Right lobe of liver (tissue), 4 donors: ENCODE results near the gene AFG1L.

Experiments
- POLR2A ChIP-seq: fragments of 450-650 bp; IDR thresholded peaks from one replicate; pipeline ENCODE4 v1.6.1; 2017; ENCODE audit warnings: antibody characterized with exemption, mild to moderate bottlenecking
- TF ChIP-seq, protein P1 (sequence below), 4 donors: fragments of 200-600 bp in 3 of 4; fragments of 450-650 bp in 1 of 4; IDR thresholded peaks; one replicate each; pipeline versions ENCODE4 v1.5.1 to v1.8.0; 2016 to 2022; ENCODE audit warnings: antibody characterized with exemption in 4 of 4, mild to moderate bottlenecking in 2 of 4
- donor health status: DM: no; HTN: no; CAD: no.
- donor health status: DM: no; HTN: no; CAD: no.
- donor health status: DM: no; HTN: yes; CAD: no.

DNA sequence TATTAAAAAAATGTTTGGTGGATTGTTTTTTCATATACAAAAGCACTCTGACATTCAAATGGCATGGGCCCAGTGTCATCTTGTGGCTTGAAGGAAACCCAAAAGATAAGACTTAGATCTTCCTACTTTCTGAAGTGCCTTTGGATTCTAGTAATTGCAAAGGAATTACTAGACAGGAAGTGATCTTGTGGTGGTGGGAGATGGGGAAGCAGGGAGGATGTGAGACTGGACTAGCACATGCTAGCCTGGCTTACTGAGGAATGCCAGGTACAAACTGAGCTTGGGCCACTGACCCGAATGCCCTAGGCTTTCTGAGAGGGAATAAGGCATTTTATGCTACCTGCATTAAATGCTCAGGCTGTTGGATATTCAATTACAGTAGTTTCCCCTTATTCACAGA is 59.0 kb downstream of the AFG1L start:
- TF ChIP-seq, protein P1, sequence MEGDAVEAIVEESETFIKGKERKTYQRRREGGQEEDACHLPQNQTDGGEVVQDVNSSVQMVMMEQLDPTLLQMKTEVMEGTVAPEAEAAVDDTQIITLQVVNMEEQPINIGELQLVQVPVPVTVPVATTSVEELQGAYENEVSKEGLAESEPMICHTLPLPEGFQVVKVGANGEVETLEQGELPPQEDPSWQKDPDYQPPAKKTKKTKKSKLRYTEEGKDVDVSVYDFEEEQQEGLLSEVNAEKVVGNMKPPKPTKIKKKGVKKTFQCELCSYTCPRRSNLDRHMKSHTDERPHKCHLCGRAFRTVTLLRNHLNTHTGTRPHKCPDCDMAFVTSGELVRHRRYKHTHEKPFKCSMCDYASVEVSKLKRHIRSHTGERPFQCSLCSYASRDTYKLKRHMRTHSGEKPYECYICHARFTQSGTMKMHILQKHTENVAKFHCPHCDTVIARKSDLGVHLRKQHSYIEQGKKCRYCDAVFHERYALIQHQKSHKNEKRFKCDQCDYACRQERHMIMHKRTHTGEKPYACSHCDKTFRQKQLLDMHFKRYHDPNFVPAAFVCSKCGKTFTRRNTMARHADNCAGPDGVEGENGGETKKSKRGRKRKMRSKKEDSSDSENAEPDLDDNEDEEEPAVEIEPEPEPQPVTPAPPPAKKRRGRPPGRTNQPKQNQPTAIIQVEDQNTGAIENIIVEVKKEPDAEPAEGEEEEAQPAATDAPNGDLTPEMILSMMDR (IDR thresholded peaks at IDR 0.05) = no peak
- TF ChIP-seq POLR2A = no peak
